Stomach (tissue), 4 donors: ENCODE data around the gene LCN10.

Experiments
- CTCF ChIP-seq, 7 experiments: fragments of 450-650 bp in 4 of 7; fragments of 200-600 bp in 3 of 7; sonication (generic) in 3 of 7; IDR thresholded peaks; one replicate each; pipeline ENCODE4 v1.5.1; 2016 to 2019; ENCODE audit warnings: antibody characterized with exemption in 7 of 7, control low read depth in 2 of 7, mild to moderate bottlenecking in 1 of 7
- POLR2AphosphoS5 ChIP-seq, 3 donors: sonication (generic); formaldehyde crosslinking; IDR thresholded peaks; one replicate each; pipeline ENCODE4 v1.6.1; 2016; ENCODE audit warnings: antibody characterized with exemption in 3 of 3

GRCh38 chr9:136693135-136693489 is 49.6 kb downstream of the LCN10 start:
- TF ChIP-seq POLR2AphosphoS5 (IDR thresholded peaks at IDR 0.05) (no peak), CTCF (IDR thresholded peaks at IDR 0.05) (no peak)
